T-helper 1 cell treated with Interleukin-12 subunit alpha and Interleukin-12 subunit beta and Interleukin-4 antibody, amounts not matched to agents 30 ng/mL and 1 ng/mL, for 36 hours (primary cell): Measurements from ENCODE around the gene TENT4B. TPM values are rescaled to one million over a fixed set of nuclear protein-coding genes. Genes with fewer than 3 reads are reported as not detected.

ENCODE experiments used
- intact Hi-C: fragments of 100-400 bp; cut with micrococcal nuclease; formaldehyde crosslinking; loops from one replicate; pipeline ENCODE4 v1.15.1; 2024
- total RNA-seq: library from RNA; stranded (reverse); gene quantifications from 2 replicates; pipeline ENCODE4 v1.2.3, GENCODE V29; 2022

TENT4B gene
- total RNA-seq, 1 donor from 2014 or later, result 22.5 TPM

GRCh38 chr16:50267651-50268050, 114.5 kb downstream of the TENT4B start:
- intact Hi-C loops, result loop anchor here (2.0 to 5.0 kb wide), 6 partner anchors 200 to 540 kb away; partner anchors contain the start of genes HEATR3, NKD1 and SNX20

- intact Hi-C loops, result loop anchor here (5.0 kb wide), 5 partner anchors 201 to 539 kb away; partner anchors contain the start of genes HEATR3, NKD1 and SNX20
Observed at GRCh38 chr16:50268352-50268751, 115.2 kb downstream of the TENT4B start.

GRCh38 chr16:50269061-50269705, 116.1 kb downstream of the TENT4B start:
- intact Hi-C loops, result loop anchor here (5.0 kb wide), 5 partner anchors 202 to 538 kb away; partner anchors contain the start of genes HEATR3, NKD1 and SNX20

- intact Hi-C loops, result loop anchor here (5.0 kb wide), 5 partner anchors 203 to 537 kb away; partner anchors contain the start of genes HEATR3, NKD1 and SNX20
Observed at GRCh38 chr16:50269769-50270509, 116.8 kb downstream of the TENT4B start.

GRCh38 chr16:50270510-50271147, 117.5 kb downstream of the TENT4B start:
- intact Hi-C loops, result no loop called here

- intact Hi-C loops, result no loop called here
Observed at GRCh38 chr16:50271148-50272041, 118.3 kb downstream of the TENT4B start.

- intact Hi-C loops, result no loop called here
Observed at GRCh38 chr16:50272111-50272571, 119.0 kb downstream of the TENT4B start.

GRCh38 chr16:50272687-50273381, 119.7 kb downstream of the TENT4B start:
- intact Hi-C loops, result no loop called here

GRCh38 chr16:50273382-50273690, 120.2 kb downstream of the TENT4B start:
- intact Hi-C loops, result no loop called here

GRCh38 chr16:50273888-50274325, 120.8 kb downstream of the TENT4B start:
- intact Hi-C loops, result loop anchor here (1.0 to 2.0 kb wide), 3 partner anchors 8 to 473 kb away; partner anchors contain the start of genes ADCY7 and CNEP1R1

GRCh38 chr16:50274326-50275097, 121.4 kb downstream of the TENT4B start:
- intact Hi-C loops, result loop anchor here (1.0 to 2.0 kb wide), 3 partner anchors 8 to 472 kb away; partner anchors contain the start of genes ADCY7 and CNEP1R1

- intact Hi-C loops, result loop anchor here (2.0 kb wide), 2 partner anchors 250 to 472 kb away; partner anchors contain the start of gene CNEP1R1
Observed at GRCh38 chr16:50275098-50275415, 122.0 kb downstream of the TENT4B start.

GRCh38 chr16:50275428-50276325, 122.6 kb downstream of the TENT4B start:
- intact Hi-C loops, result loop anchor here (2.0 kb wide), 3 partner anchors 61 to 471 kb away; partner anchors contain the start of gene CNEP1R1

GRCh38 chr16:50276326-50276640, 123.2 kb downstream of the TENT4B start:
- intact Hi-C loops, result loop anchor here (2.0 kb wide), 1 partner anchor 61 kb away; no protein-coding TSS in a partner anchor

GRCh38 chr16:50276801-50277555, 123.9 kb downstream of the TENT4B start:
- intact Hi-C loops, result loop anchor here (1.0 to 2.0 kb wide), 2 partner anchors 62 to 125 kb away; no protein-coding TSS in a partner anchor

GRCh38 chr16:50278251-50278650, 125.1 kb downstream of the TENT4B start:
- intact Hi-C loops, result no loop called here

- intact Hi-C loops, result no loop called here
Observed at GRCh38 chr16:50279504-50279865, 126.4 kb downstream of the TENT4B start.

GRCh38 chr16:50280932-50281331, 127.8 kb downstream of the TENT4B start:
- intact Hi-C loops, result no loop called here
